SJSA1 (cell line): ENCODE measurements around the gene MAD1L1. TPM values are rescaled to one million over a fixed set of nuclear protein-coding genes. Genes with fewer than 3 reads are reported as not detected.
"Not testable (repeated sequence)": the region's sequence is repeated elsewhere in the genome, so short reads cannot be mapped to it uniquely, and the experiment has no call there.

Experiments
- DNase-seq, 2 experiments: peaks; one replicate each; pipeline ENCODE4 v3.0.0-alpha.2; 2015 to 2020; ENCODE audit warnings: low spot score in 2 of 2, low read depth in 1 of 2
- H3K27ac ChIP-seq: fragments of 250-450 bp; sonication (Bioruptor Pico); 2 replicates; pipeline ENCODE4 v1.5.1; 2020; ENCODE audit warnings: mild to moderate bottlenecking, moderate library complexity
- H3K27me3 ChIP-seq: fragments of 250-450 bp; sonication (Bioruptor Pico); replicated peaks from 2 replicates; pipeline ENCODE4 v1.5.1; 2020; ENCODE audit warnings: mild to moderate bottlenecking, moderate library complexity
- H3K36me3 ChIP-seq: fragments of 250-450 bp; sonication (Bioruptor Pico); 2 replicates; pipeline ENCODE4 v1.5.1; 2020; ENCODE audit warnings: mild to moderate bottlenecking
- H3K4me1 ChIP-seq: fragments of 250-450 bp; sonication (Bioruptor Pico); replicated peaks from 2 replicates; pipeline ENCODE4 v1.6.1; 2021; ENCODE audit warnings: mild to moderate bottlenecking
- H3K4me3 ChIP-seq: fragments of 250-450 bp; sonication (Bioruptor Pico); 2 replicates; pipeline ENCODE4 v1.5.1; 2020; ENCODE audit warnings: mild to moderate bottlenecking
- H3K9me3 ChIP-seq: fragments of 250-450 bp; sonication (Bioruptor Pico); replicated peaks from 2 replicates; pipeline ENCODE4 v1.5.1; 2020; ENCODE audit warnings: mild to moderate bottlenecking
- total RNA-seq: library from RNA; depleted of rRNA; stranded (reverse); fragments of >200 nt; shearing (Covaris generic); gene quantifications from 2 replicates; pipeline ENCODE4 v1.2.3, GENCODE V29; 2014

The MAD1L1 gene
- total RNA-seq, 1 experiment from 2014 or later: 44.0 TPM

GRCh38 chr7:1848911-1849311 lies 383.8 kb downstream of the MAD1L1 start:
- DNase-seq: no peak
- Histone ChIP-seq H3K27me3 (no peaks in the 10 kb centered on the region), H3K27ac (no peak overlapping the region), H3K4me3 (no peak overlapping the region), H3K36me3 (no peaks in the 10 kb centered on the region), H3K9me3 (no peaks in the 10 kb centered on the region), H3K4me1 (no peaks in the 10 kb centered on the region)

- Histone ChIP-seq H3K36me3 (no peaks in the 10 kb centered on the region), H3K9me3 (no peaks in the 10 kb centered on the region), H3K4me3 (no peak overlapping the region), H3K27ac (no peak overlapping the region), H3K27me3 (no peaks in the 10 kb centered on the region), H3K4me1 (no peaks in the 10 kb centered on the region)
- DNase-seq: no peak
Measured at GRCh38 chr7:1848013-1848640, 384.6 kb downstream of the MAD1L1 start.

GRCh38 chr7:1847260-1848001 lies 385.3 kb downstream of the MAD1L1 start:
- Histone ChIP-seq H3K27ac (no peak overlapping the region), H3K4me1 (no peaks in the 10 kb centered on the region), H3K4me3 (no peak overlapping the region), H3K27me3 (no peaks in the 10 kb centered on the region), H3K9me3 (no peaks in the 10 kb centered on the region), H3K36me3 (no peaks in the 10 kb centered on the region)
- no peak for DNase-seq

- H3K36me3 ChIP-seq: no peaks in the 10 kb centered on the region
- no peaks in the 10 kb centered on the region for H3K4me1 ChIP-seq
- H3K27ac ChIP-seq: no peak overlapping the region
- H3K27me3 ChIP-seq: no peaks in the 10 kb centered on the region
- no peak overlapping the region for H3K4me3 ChIP-seq
- DNase-seq: no peak
- H3K9me3 ChIP-seq: no peaks in the 10 kb centered on the region
Measured at GRCh38 chr7:1846331-1847065, 386.2 kb downstream of the MAD1L1 start.

- no peak overlapping the region for H3K27ac ChIP-seq
- DNase-seq: no peak
- H3K27me3 ChIP-seq: no peaks in the 10 kb centered on the region
Measured at GRCh38 chr7:1845536-1846311, 387.0 kb downstream of the MAD1L1 start.

GRCh38 chr7:1844951-1845390 lies 387.8 kb downstream of the MAD1L1 start:
- no peak overlapping the region for H3K4me3 ChIP-seq
- no peak overlapping the region for H3K27ac ChIP-seq
- H3K9me3 ChIP-seq: no peaks in the 10 kb centered on the region
- H3K27me3 ChIP-seq: no peaks in the 10 kb centered on the region
- H3K4me1 ChIP-seq: no peaks in the 10 kb centered on the region
- no peaks in the 10 kb centered on the region for H3K36me3 ChIP-seq
- no peak for DNase-seq

More at GRCh38 chr7:1845536-1846311, 387.0 kb downstream of the MAD1L1 start:
- Histone ChIP-seq H3K4me3 (no peak overlapping the region), H3K36me3 (no peaks in the 10 kb centered on the region), H3K4me1 (no peaks in the 10 kb centered on the region), H3K9me3 (no peaks in the 10 kb centered on the region)

GRCh38 chr7:1844336-1844950 lies 388.3 kb downstream of the MAD1L1 start:
- no peaks in the 10 kb centered on the region for H3K9me3 ChIP-seq
- no peaks in the 10 kb centered on the region for H3K4me1 ChIP-seq
- H3K27me3 ChIP-seq: no peaks in the 10 kb centered on the region
- no peaks in the 10 kb centered on the region for H3K36me3 ChIP-seq
- H3K27ac ChIP-seq: no peak overlapping the region
- DNase-seq: no peak
- no peak overlapping the region for H3K4me3 ChIP-seq

- no peaks in the 10 kb centered on the region for H3K4me1 ChIP-seq
- H3K9me3 ChIP-seq: no peaks in the 10 kb centered on the region
- H3K27me3 ChIP-seq: no peaks in the 10 kb centered on the region
- H3K36me3 ChIP-seq: no peaks in the 10 kb centered on the region
- no peak overlapping the region for H3K4me3 ChIP-seq
- DNase-seq: no peak
- H3K27ac ChIP-seq: no peak overlapping the region
Measured at GRCh38 chr7:1843921-1844335, 388.8 kb downstream of the MAD1L1 start.

GRCh38 chr7:1843271-1843861 lies 389.4 kb downstream of the MAD1L1 start:
- H3K27me3 ChIP-seq: no peaks in the 10 kb centered on the region
- H3K36me3 ChIP-seq: no peaks in the 10 kb centered on the region
- H3K4me1 ChIP-seq: no peaks in the 10 kb centered on the region
- H3K27ac ChIP-seq: no peak overlapping the region
- H3K9me3 ChIP-seq: no peaks in the 10 kb centered on the region
- no peak overlapping the region for H3K4me3 ChIP-seq
- DNase-seq: no peak

GRCh38 chr7:1842321-1843221 lies 390.2 kb downstream of the MAD1L1 start:
- Histone ChIP-seq H3K27me3 (no peaks in the 10 kb centered on the region), H3K4me1 (no peaks in the 10 kb centered on the region), H3K27ac (no peak overlapping the region), H3K36me3 (no peaks in the 10 kb centered on the region), H3K4me3 (no peak overlapping the region), H3K9me3 (no peaks in the 10 kb centered on the region)
- DNase-seq: no peak

GRCh38 chr7:1841286-1842021 lies 391.3 kb downstream of the MAD1L1 start:
- H3K36me3 ChIP-seq, H3K27me3 ChIP-seq, H3K27ac ChIP-seq, H3K4me1 ChIP-seq, DNase-seq, H3K9me3 ChIP-seq, H3K4me3 ChIP-seq: not testable (repeated sequence)

GRCh38 chr7:1840744-1841143 lies 392.0 kb downstream of the MAD1L1 start:
- H3K36me3 ChIP-seq, H3K27ac ChIP-seq, H3K4me1 ChIP-seq, H3K4me3 ChIP-seq, H3K9me3 ChIP-seq, DNase-seq, H3K27me3 ChIP-seq: not testable (repeated sequence)
